Nucleus accumbens (tissue), 56 donors: ENCODE measurements around the gene PKP4.

Experiments
- DNase-seq, 56 donors: peaks; one replicate each; lab custom pipeline; 2025; lab: John Stamatoyannopoulos, UW

The PKP4 gene

DNA sequence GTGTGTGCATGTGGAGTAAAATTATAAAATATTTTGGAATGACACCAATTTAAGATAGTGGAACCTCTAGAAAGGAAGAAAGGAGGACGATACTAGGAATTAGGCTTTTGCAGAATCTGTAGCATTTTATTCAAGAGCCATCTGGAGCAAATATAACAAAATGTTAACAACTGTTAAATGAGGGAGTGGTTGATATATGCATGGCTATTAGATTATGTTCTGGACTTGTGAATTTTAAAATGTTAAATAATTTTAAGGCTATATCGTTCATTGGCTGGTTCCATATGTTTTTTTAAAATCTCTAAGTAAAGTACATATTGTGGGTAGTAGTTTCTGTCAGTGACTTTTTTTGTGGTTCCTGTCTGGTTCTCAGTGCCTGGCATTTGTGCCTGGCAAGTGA, 123.2 kb downstream of the PKP4 start:
- DNase-seq = no peak

DNA sequence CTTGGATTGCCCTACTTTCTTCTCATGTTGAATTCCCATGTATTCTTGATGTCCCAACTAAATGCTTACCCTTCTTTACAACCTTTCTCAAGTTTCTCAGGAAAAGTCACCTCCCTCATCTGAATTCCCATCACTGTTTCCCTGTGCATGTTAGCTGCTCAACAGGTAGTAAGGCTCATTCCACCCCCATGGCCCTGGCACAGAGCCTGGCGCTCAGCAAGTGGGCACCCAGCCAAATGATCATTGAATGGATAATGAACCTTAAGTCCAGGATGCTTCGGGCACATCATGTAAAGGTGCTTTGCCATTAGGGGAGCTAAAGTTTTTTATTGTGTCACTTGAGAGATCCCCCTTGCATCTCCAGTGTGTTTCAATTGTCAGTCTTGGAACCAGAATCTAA, 124.0 kb downstream of the PKP4 start:
- peak in 1 of 56 donors; percentile 1 for DNase-seq

DNA sequence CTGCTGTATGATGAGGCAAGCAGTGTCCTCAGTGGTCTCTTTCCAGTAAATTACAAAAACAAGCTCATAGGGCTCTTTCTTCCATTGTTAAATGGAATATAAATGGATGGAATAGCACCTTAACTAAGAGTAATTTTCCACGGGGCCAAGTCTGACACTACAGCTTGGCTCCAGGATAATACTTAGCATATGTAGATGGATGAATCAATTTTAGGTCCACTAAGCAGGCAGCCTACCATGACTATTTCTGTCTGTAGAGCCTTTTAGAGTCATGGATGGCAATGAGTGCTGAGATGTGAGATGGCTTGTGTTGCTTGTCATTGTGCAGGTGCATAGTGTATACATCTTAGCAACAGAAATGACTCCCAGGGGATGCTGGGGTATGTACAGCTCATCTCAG, 125.9 kb downstream of the PKP4 start:
- no peak for DNase-seq

DNA sequence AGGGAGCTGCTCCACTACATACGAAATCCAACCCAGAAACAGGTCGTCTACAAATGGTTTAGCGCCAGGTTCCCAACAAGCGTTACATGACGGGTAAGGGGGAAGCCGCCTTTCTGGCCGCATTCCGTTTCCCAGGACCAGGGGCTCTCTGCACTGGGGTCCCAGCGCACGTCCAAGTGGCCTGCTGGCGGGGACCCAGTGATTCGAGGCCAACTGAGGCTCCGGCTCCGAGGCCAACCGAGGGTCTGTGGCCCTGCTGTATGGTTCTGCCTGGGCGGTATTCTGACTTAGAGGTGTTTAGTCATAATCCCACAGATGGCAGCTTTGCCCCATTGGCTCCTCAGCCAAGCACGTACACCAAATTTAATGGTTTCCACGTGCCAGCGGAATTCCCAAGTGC, 127.2 kb downstream of the PKP4 start:
- DNase-seq = no peak

DNA sequence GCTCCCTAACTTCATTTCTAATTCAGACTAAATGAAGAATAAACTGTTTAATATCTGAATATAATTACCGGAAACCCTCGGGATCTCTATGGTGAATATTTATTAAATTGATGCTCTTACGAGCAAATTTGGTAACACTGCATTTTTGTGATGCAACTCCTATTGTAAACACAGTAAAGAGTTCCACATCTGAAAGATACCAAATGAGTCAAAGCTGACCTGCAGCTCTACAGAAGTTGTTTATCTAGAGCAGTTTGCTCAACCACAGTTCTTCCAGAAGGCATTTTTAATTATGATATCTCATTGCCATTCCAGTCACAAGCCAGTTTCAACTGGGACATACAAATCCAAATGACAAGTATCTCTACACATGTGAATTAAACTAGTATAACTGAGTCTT, 129.7 kb downstream of the PKP4 start:
- no peak for DNase-seq

DNA sequence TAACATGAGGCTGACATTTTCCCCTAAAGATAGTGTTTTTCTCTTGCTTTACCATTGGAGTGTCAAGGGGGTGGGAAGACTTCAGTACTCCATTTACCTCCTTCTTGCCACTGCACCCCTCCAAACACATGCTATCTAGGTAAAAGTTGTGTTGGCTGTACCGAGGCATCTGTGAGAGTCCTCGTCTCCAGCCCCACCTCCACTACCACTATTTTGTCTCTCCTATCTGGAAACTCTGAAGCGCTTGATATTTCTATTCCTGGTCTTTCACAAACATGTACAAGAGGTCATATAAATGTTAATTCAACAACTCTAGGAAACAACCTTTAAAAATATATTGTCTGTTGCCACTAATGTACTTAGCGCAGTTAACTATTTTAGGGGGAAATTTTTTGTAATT, 132.6 kb downstream of the PKP4 start:
- no peak for DNase-seq

DNA sequence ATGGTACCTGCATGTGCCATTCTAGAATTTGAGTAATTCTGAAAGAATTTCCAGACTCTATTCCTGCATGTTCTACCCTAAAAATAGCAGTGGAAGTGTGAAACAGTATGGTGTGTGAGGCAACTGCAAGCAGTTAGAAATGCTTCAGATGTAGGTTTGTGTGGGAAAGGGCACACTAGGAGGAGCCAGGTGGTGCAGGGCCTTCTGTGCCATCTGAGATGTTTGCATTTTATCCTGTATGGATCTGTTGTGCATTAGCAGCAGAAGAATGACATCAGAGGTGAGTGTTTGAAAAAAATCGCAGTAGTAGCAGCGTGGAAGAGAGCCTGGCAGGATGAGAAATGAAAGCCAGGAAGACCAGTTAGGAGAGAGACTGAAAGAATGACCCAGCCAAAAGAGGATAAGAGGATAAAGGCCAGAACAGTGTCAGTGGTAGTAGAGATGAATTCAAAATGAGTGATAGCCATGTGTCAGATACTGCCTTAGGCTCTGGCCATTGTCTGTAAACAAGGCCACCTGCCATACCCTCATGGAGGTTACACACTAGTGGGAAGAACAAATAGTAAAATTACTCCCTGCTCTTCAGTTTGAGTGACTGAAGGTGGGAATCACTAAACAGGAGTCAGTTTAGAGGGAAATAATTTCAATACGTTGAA, 142.2 kb downstream of the PKP4 start:
- no peak for DNase-seq

DNA sequence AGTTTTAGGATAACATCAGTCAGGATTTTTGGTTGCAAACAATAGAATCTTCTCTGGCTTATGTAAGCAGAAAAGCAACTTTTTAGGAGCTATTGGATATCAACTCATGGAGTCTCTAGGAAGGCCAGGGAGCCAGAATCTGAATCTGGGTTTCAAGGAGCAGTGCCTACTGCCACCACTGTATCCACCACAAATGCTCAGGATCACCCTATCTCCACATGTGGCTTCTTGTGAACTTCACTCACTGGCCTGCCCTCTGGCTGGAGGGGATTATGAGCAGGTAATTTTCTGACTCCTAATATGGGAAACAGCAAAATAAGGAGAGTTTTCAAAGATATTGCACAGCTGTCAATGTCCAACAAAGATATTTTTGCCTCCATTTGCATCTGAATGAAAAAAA, 142.9 kb downstream of the PKP4 start:
- DNase-seq = no peak

DNA sequence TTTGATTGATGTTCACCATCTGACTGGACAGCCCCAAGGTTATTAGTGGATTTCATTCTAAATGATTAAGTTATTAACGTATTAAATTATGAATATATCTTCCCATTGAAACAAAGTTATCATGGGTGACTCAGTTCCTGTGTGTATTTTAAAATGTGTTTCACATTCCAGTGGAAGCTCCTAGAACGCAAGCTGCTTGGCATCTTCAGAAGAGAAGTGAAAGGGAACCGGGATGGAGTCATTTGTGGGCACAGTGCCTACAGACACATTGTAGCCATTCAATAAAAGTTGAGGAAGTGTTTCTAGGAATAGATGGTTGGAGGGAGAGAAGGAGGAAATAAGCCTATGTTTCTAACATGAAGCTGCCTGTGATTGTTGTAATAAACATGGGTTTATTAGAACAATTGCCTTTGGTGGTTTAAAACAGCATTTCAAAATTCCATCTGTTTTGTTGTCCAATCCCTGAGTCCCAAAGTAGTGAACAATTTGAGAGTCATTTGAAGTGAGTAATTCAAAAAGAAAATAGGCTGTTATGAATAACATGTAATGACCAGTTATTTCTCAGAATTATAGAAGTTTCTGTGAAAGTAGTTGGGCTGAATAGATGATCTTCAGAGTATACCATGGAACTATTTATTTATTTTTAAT, 143.5 kb downstream of the PKP4 start:
- DNase-seq = peak in 6 of 56 donors; percentile 8 to 54 (median 11)

DNA sequence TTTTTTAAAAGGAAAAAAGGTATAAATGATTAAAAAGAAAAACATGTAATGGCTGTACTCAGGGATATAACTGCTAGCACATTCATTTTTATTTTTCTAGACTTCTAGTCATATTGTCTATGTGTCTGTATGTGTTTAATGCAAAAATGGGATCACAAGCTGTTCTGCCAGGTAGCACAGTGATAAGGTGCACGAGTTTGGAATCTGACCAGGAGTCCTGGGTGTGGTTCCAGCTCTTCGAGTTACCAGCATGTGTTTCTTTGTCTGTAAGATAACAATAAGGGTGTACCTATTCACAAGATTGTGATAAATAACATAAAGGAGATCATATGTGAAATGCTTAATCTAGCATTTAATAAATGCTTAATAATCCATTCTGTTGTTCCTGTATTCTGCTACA, 145.3 kb downstream of the PKP4 start:
- DNase-seq = no peak

DNA sequence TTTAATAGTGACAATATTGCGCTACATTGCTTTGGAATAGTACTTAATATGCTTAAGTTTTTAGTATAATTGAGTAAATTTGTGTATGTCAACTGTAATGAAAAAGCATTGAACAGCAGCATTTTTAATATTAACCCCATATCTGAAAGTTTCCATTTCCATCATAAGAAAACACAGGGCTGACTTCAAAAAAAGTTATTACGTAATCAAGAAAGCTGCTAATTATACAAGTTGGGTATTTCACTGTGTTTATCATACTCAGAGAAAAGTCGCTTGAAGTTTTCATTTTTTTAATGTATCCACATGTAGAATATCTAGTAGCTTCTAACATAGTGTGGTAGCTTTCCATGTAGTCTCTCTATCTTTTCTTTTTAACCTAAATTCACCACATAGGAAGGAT, 146.5 kb downstream of the PKP4 start:
- DNase-seq = no peak

DNA sequence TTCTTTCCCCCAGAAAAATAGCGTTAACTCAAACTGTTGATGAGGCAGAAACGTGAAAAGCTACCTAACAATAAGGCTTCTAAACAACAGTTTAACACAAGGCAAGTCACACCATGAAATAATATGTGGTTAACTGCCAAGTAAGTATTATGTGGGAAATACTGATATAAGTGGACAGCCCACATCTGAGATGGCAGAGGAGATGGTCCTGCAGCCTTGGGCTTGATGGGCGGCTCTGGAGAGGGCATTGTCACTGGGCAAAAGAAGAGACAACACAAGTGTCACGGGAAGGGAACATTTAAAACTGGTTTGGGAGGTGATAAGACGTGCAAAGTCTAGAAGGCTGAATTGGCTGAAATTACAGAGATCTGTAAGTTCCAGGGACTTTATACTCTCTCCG, 147.2 kb downstream of the PKP4 start:
- no peak for DNase-seq

DNA sequence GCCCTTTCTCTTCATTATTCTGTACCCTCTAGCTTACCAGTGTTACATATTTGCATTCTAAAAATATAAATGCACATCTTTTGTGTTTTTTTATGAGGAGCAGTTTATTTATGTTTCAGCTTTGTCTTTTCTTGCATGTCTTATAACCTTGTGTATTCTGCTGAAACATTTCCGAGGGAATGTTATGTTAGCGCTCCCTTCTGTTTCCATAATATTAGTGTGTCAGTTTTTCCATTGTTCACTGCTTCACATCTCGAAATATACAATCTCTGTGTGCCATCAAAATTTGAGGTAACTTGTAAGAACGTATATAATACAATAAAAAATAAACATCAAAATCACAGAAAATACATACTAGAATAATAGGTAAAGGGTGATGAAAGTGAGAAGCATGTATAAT, 153.3 kb downstream of the PKP4 start:
- no peak for DNase-seq

DNA sequence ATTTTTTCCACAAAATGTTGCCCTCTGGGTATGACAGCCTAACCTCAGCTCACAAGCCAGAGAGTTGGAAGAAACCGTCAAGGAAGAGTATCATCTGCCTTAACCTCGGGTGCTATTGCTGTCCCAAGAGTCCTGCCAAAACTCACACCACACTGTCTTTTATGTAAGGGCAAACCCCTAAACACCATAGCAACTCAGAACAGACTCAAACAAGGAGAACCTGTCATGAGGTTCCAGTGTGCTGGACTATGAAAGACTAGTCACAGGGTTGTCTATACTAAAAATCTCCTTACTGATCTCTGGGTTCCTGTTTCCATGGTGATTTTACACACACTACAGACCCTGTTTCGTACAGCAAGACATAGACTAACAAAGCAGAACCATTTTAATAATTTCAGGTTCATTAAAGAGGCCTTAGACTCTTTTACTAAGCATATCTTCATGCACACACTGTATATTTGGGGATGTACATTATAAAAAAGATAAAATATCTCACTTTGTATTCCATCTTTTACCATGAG, 159.8 kb downstream of the PKP4 start:
- DNase-seq = no peak

DNA sequence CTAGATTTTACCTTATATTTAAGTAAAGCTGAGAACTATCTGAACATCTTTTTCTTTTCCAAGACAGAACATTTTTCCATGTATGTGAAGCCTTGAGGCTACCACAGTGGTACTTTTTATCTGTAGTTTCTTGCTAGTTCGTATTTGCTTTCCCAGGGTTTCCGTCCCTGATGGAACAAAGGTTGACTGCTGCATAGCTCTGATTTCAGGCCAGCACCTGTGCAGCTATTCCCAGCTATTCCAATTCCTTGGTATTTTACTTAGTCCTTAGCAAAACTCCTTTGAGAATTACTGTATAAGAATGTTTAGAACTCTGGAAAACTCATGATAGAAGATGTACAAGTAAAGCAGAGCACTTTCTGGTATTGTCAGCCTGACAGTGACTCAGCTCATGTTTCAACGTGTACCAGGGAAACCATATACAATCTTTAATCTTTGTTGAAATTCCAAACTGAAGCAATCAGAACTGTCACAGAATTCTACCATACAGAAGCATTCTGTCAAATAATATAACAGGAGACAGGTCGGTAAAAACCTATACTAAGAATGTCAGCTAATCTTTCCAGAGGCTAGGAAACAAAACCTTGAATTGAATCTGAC, 162.2 kb downstream of the PKP4 start:
- DNase-seq = no peak

DNA sequence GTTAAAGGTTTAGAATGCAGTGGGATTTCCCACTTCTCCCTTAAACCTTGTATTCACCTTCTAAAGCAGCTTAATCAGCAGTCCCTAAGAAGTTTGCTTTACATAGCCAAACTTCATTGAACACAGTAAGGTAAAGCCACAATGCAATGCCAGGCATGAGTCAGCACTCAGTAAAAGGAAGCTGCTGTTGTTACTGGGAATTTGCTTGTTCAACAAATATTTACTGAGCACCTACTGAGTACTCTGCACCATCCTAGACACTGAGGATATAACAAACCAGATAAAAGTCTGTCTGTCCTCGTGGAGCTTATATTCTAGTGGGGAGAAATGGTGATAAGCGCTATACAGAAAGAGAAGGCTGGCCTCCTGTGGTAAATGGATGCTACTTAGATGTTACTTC, 162.7 kb downstream of the PKP4 start:
- DNase-seq = no peak

DNA sequence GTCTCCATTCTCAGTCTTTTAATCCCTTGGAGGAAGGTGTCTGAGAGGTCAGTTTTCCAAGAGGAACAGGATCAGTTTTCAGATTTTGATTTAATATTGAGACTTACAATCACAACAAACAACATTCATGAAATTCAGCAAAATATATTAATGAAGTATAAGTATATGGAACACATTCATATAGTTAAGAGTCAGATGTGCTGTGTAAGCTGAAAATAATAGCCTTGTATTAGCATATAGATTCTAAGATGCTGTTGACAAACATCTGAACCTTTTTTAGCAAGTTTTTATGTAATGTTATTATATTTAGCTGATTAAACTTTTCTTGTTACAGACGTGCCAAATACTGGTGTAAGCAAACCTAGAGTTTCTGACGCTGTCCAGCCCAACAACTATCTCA, 163.9 kb downstream of the PKP4 start:
- DNase-seq = no peak

DNA sequence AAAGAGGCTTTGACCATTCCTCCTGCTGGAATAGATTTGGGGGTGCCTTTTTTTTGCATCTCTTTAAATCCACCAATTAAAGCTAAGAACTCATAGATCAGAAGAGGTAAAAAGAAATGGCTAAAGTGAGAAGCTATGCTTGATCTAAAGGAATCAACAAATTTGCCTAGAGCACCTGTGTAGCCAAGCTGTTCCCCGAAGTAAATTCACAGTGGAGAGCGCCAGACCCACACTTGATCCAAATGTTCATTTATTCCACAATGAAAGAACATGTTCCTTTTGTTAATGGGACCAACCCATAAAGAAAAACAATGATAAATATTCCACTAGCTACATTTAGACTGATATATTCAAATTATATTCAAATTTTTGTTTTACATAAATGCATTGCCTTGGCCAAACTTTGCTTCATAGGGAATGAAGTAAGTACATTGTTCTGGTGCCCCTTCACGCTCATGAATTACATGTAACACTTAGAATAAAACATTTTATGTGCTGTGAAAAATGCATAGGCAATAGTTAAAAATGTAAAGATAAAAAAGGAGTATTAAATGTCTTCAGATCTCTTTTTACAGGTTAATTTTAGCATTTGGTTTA, 167.4 kb downstream of the PKP4 start:
- no peak for DNase-seq

DNA sequence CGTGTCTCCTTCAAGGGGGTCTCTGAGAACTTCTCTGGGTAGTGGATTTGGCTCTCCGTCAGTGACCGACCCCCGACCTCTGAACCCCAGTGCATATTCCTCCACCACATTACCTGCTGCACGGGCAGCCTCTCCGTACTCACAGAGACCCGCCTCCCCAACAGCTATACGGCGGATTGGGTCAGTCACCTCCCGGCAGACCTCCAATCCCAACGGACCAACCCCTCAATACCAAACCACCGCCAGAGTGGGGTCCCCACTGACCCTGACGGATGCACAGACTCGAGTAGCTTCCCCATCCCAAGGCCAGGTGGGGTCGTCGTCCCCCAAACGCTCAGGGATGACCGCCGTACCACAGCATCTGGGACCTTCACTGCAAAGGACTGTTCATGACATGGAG, 168.2 kb downstream of the PKP4 start:
- no peak for DNase-seq

DNA sequence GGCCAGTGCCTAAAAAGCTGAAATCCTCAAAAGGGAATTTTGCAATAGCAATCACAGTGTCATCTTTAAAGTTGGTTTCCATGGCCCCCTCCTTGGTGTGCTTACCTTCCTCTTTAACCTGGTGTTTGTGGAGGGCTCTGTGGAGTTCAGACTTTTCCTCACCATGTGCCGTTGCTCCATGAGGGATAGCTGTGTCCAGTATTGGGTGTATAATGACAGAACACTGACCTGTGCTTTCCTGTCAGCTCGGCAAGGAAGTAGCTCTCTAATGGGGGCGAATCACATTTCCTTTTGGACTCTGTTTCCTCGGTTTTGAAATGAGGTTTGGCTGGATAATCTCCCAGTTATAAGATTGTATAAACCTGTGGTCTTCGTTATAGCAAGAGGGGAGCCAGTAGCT, 172.4 kb downstream of the PKP4 start:
- DNase-seq = no peak

DNA sequence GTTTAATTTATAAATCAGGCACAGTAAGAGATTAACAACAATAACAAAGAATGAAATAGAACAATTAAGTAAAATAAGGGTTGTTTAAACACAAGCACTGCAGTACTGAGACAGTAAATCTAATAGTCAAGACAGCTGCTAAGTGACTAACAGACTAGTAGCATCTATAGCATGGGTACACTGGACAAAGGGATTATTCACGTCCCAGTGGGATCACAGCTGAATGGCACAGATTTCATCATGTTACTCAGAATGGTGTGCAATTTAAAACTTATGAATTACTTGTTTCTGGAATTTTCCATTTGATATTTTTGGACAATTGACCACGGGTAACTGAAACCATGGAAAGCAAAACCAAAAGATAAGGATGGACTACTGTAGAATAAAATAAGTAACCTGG, 176.5 kb downstream of the PKP4 start:
- peak in 1 of 56 donors; percentile 14 for DNase-seq

DNA sequence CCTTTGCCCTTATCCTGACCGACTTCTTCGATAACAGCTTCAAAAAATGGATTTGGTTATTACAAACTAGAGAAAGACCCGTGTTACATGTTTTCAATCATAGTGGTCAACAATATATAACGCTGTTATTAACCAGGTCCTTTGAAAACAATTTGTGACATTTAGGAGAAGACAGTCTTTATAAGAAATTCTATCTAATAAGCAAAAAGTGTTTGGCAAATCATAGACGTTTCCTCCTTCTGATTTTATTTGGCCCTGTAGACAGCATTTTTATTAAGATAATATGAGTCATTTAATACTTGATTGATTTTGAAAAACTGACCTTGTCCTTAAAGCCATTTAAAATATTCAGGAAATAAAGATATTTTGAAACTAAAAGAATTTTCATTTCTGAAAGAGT, 177.9 kb downstream of the PKP4 start:
- no peak for DNase-seq
